ENCODE data around the gene NUP43. TPM values are rescaled to one million over a fixed set of nuclear protein-coding genes. Genes with fewer than 3 reads are reported as not detected.

The NUP43 gene
- total RNA-seq, 1 experiment from 2014 or later, result 64.0 TPM

DNA sequence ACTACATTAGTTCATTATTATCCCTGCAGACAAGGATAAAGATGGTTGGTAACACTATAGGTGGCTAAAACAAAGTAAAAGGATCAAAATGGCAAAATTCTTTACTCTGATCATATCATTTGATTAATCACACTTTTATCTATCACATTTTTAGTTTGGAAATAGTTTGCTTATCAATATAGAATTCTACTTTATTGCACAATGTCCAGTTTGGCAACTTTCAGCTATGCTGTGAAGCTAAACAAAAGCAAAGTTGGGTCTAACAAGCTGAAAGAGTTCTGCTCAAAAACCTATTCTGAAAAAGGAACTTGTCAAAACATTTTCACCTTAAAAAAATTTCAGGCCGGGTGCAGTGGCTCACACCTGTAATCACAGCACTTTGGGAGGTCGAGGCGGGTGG is 20.5 kb downstream of the NUP43 start:
- Histone ChIP-seq H3K36me3 (replicated peaks; ENCODE audit: control insufficient read depth, insufficient read depth, low read length) (peaks cover 14% of the 10 kb centered on the region), H3K27me3 (ENCODE audit: control insufficient read depth, insufficient read depth, low read length) (no peaks in the 10 kb centered on the region), H3K4me3 (ENCODE audit: insufficient read depth, low read depth, low read length) (no peak overlapping the region)
- no peak for DNase-seq

DNA sequence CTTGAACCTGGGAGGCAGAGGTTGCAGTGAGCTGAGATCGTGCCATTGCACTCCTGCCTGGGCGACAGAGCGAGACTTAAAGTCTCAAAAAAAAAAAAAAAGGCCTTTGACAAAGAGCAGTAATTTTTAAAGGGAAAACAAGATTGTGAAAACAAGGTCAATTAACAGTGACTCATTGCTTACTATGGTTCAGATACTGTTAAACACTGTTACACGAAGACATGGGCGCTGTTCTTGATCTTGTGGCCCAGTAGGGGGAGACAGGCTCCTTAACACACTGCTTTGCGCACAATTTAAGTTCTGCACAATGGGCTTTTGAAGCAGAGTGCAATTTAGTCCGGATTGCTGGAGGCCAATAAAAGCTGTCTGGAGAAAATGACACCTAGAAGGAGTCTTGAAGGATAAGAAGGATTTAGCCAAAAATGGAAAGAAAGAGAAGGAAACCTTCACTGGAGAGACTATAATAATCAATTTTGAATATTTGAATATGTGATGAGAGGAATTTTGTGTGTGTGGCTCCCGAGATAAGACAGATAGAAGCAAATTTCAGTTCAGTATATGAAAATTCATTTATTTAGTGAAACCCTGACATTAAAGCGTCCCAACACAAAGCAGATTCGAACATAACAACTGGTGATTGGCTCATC is 22.4 kb downstream of the NUP43 start:
- Histone ChIP-seq H3K27me3 (ENCODE audit: control insufficient read depth, insufficient read depth, low read length) (no peaks in the 10 kb centered on the region), H3K36me3 (replicated peaks; ENCODE audit: control insufficient read depth, insufficient read depth, low read length) (peaks cover 8% of the 10 kb centered on the region), H3K4me3 (ENCODE audit: insufficient read depth, low read depth, low read length) (no peak overlapping the region)
- peak; percentile 49 for DNase-seq

- Histone ChIP-seq H3K4me3 (ENCODE audit: insufficient read depth, low read depth, low read length) (no peak overlapping the region), H3K36me3 (replicated peaks; ENCODE audit: control insufficient read depth, insufficient read depth, low read length) (peaks cover 4% of the 10 kb centered on the region), H3K27me3 (ENCODE audit: control insufficient read depth, insufficient read depth, low read length) (no peaks in the 10 kb centered on the region)
- no peak for DNase-seq
These were observed 23.1 kb downstream of the NUP43 start for GRCh38 chr6:149723262-149723661.

GRCh38 chr6:149719531-149719930 is 26.8 kb downstream of the NUP43 start:
- DNase-seq, result no peak
- Histone ChIP-seq H3K27me3 (ENCODE audit: control insufficient read depth, insufficient read depth, low read length) (no peaks in the 10 kb centered on the region), H3K4me3 (ENCODE audit: insufficient read depth, low read depth, low read length) (no peak overlapping the region), H3K36me3 (replicated peaks; ENCODE audit: control insufficient read depth, insufficient read depth, low read length) (no peaks in the 10 kb centered on the region; the same call in 1 of the 2 replicates)

- Histone ChIP-seq H3K27me3 (ENCODE audit: control insufficient read depth, insufficient read depth, low read length) (no peaks in the 10 kb centered on the region), H3K36me3 (replicated peaks; ENCODE audit: control insufficient read depth, insufficient read depth, low read length) (no peaks in the 10 kb centered on the region), H3K4me3 (ENCODE audit: insufficient read depth, low read depth, low read length) (peak within 1 kb of the TSS; percentile 94)
- DNase-seq, result peak; percentile 89
These were observed 28.5 kb downstream of the NUP43 start, which contains the start of gene LATS1 for GRCh38 chr6:149717588-149718458. Gene LATS1 (minus strand): TSS chr6:149718101. CDS start chr6:149702126, 15,975 bp downstream.

GRCh38 chr6:149717255-149717587 is 29.1 kb downstream of the NUP43 start:
- H3K27me3 ChIP-seq (ENCODE audit: control insufficient read depth, insufficient read depth, low read length), result no peaks in the 10 kb centered on the region
- no peaks in the 10 kb centered on the region for H3K36me3 ChIP-seq (replicated peaks; ENCODE audit: control insufficient read depth, insufficient read depth, low read length)
- H3K4me3 ChIP-seq (ENCODE audit: insufficient read depth, low read depth, low read length), result peak overlapping the region; percentile 94
- no peak for DNase-seq

DNA sequence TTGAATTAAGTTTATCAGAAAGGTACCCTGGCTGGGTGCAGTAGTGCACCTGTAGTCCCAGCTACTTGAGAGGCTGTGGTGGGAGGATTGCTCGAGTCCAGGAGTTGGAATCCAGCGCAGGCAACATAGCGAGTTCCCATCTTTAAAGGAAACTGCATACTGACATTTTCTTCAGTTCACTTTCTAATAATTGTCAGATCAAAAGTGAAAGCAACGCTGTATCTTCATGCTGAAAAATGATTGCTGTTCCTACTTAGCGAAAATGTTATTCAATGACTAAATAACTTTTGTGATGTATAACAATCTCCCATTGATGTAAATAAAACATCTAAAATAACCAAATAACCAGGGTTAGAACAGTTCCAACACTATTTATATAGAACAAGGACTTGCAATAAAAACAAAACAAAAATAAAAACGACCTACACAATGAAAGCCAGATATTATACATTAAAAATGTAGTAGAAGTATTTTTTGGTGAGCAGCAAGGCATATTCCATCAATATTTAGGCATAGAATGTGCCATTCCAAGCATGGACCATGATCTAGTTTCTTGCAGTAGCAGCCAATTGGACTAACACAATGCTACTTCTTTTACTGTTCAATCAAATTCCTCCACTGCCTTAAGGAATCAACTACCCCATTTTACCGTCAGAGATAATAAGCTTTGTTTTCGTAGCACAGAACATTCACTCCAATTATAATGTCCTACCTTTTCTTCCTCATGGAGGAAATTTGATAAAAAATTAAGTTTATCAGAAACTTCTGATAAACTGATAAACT is 30.0 kb downstream of the NUP43 start:
- peak; percentile 18 for DNase-seq
- Histone ChIP-seq H3K27me3 (ENCODE audit: control insufficient read depth, insufficient read depth, low read length) (no peaks in the 10 kb centered on the region), H3K36me3 (replicated peaks; ENCODE audit: control insufficient read depth, insufficient read depth, low read length) (no peaks in the 10 kb centered on the region), H3K4me3 (ENCODE audit: insufficient read depth, low read depth, low read length) (peak overlapping the region; percentile 94)

GRCh38 chr6:149714442-149714841 is 31.9 kb downstream of the NUP43 start:
- DNase-seq, result no peak
- no peaks in the 10 kb centered on the region for H3K36me3 ChIP-seq (replicated peaks; ENCODE audit: control insufficient read depth, insufficient read depth, low read length)
- no peak overlapping the region for H3K4me3 ChIP-seq (ENCODE audit: insufficient read depth, low read depth, low read length)
- H3K27me3 ChIP-seq (ENCODE audit: control insufficient read depth, insufficient read depth, low read length), result no peaks in the 10 kb centered on the region

DNA sequence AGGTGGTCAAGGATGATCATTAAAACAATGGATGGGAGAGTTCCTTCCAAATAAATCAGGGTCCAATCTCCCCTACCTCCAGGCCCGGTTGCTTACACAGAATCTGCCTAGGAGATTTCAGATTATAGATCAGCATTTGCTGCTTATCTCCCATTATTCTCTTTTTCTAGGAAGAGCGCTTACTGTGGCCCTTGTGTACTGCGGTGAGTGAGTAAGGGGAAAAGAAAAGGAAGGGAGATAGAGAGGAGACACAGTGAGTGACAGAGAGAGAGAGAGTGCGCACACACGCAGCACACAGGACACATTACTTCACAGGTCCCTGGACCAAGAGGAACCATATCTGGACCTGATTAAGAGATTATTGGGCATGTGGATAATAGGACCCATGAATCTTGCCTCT is 34.6 kb downstream of the NUP43 start:
- Histone ChIP-seq H3K27me3 (ENCODE audit: control insufficient read depth, insufficient read depth, low read length) (no peaks in the 10 kb centered on the region), H3K36me3 (replicated peaks; ENCODE audit: control insufficient read depth, insufficient read depth, low read length) (no peaks in the 10 kb centered on the region), H3K4me3 (ENCODE audit: insufficient read depth, low read depth, low read length) (no peak overlapping the region)
- no peak for DNase-seq

DNA sequence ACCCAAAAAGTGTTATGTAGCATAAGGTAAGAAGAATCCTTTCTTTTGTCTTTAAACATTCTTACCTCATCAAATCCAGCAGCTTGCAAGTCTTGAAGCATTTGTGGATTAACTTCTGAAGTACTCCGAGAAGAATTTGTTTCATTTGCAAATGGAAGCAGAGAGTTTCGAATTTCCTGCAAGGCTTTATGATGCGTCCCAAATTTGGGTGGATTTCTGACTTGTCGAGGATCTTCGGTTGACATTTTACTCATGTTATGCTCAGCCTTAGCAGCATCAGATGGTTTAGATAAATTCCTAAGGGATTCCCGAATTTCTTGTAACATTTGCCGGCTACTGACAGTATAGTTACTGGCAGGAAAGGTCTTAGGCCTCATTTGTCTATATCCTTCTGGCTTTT is 44.6 kb downstream of the NUP43 start:
- Histone ChIP-seq H3K36me3 (replicated peaks; ENCODE audit: control insufficient read depth, insufficient read depth, low read length) (peaks cover under 1% of the 10 kb centered on the region; the same call in 1 of the 2 replicates), H3K27me3 (ENCODE audit: control insufficient read depth, insufficient read depth, low read length) (no peaks in the 10 kb centered on the region), H3K4me3 (ENCODE audit: insufficient read depth, low read depth, low read length) (no peak overlapping the region)
- DNase-seq, result no peak

DNA sequence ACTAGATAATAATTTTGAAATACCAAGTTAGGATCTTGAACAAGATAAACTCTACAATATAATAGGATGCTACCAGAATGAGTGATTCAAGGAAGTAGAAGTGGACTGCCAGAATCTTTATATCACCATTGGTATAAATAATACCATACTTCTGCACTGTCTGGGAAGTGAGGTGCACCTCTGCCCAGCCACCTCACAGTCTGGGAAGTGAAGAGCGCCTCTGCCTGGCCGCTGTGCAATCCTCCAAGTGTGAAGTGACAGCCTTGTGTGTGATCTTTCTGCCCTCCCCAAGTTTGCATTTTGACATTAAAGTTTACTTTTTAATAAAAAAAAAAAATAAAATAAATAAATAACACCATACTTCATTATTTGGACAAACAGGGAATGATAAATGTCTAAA is 47.2 kb downstream of the NUP43 start:
- Histone ChIP-seq H3K27me3 (ENCODE audit: control insufficient read depth, insufficient read depth, low read length) (no peaks in the 10 kb centered on the region), H3K36me3 (replicated peaks; ENCODE audit: control insufficient read depth, insufficient read depth, low read length) (peaks cover 4% of the 10 kb centered on the region), H3K4me3 (ENCODE audit: insufficient read depth, low read depth, low read length) (no peak overlapping the region)
- no peak for DNase-seq

- peaks cover 4% of the 10 kb centered on the region for H3K36me3 ChIP-seq (replicated peaks; ENCODE audit: control insufficient read depth, insufficient read depth, low read length)
These were observed 48.2 kb downstream of the NUP43 start for GRCh38 chr6:149698175-149698574.

GRCh38 chr6:149696901-149697300 is 49.4 kb downstream of the NUP43 start:
- no peak overlapping the region for H3K4me3 ChIP-seq (ENCODE audit: insufficient read depth, low read depth, low read length)
- no peaks in the 10 kb centered on the region for H3K27me3 ChIP-seq (ENCODE audit: control insufficient read depth, insufficient read depth, low read length)
- DNase-seq, result no peak
- peaks cover 4% of the 10 kb centered on the region for H3K36me3 ChIP-seq (replicated peaks; ENCODE audit: control insufficient read depth, insufficient read depth, low read length)

More at GRCh38 chr6:149698175-149698574, 48.2 kb downstream of the NUP43 start:
- no peaks in the 10 kb centered on the region for H3K27me3 ChIP-seq (ENCODE audit: control insufficient read depth, insufficient read depth, low read length)
- no peak overlapping the region for H3K4me3 ChIP-seq (ENCODE audit: insufficient read depth, low read depth, low read length)
- DNase-seq, result no peak

DNA sequence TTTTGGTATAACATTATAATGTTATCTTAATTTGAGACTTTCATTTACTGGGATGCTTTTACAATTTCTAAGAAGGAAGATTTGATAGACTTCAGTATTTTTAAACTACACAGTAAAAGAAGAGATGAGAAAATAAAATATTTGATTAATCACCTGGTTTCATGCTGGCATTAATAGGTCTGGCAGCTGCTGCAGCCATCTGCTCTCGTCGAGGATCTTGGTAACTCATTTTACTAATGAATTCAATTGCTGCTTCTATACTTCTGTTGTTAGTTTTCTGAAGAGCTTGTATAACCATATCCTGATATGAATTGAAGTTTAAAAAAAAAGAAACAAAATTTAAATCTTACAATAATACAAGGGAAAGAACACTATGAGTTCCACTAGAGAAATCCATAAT is 51.4 kb downstream of the NUP43 start:
- H3K27me3 ChIP-seq (ENCODE audit: control insufficient read depth, insufficient read depth, low read length), result no peaks in the 10 kb centered on the region
- DNase-seq, result no peak
- H3K4me3 ChIP-seq (ENCODE audit: insufficient read depth, low read depth, low read length), result no peak overlapping the region
- peaks cover 4% of the 10 kb centered on the region for H3K36me3 ChIP-seq (replicated peaks; ENCODE audit: control insufficient read depth, insufficient read depth, low read length)

Data from H7 (cell line).